GM12878 (cell line): ENCODE results near the gene SPRED2.
"Not testable (repeated sequence)": the region's sequence is repeated elsewhere in the genome, so short reads cannot be mapped to it uniquely, and the experiment has no call there.

Experiments
- ASH2L ChIP-seq: fragments of 300-600, 200-600 bp; sonication (generic); IDR thresholded peaks from 2 replicates; pipeline ENCODE4 v1.6.1; 2017; ENCODE audit warnings: low read depth, mild to moderate bottlenecking, borderline replicate concordance
- ATF7 ChIP-seq: fragments of 450-650 bp; IDR thresholded peaks from 2 replicates; pipeline ENCODE4 v1.6.1; 2016; ENCODE audit warnings: low read depth, mild to moderate bottlenecking
- EZH2 ChIP-seq: IDR thresholded peaks from 2 replicates; pipeline ENCODE4 v1.6.1; 2012; ENCODE audit warnings: low read depth, mild to moderate bottlenecking, control low read depth, inconsistent platforms, low read length, borderline replicate concordance; ENCODE audit not compliant: control insufficient read depth
- MYC ChIP-seq: IDR thresholded peaks from 2 replicates; pipeline ENCODE4 v1.6.1; 2011; ENCODE audit warnings: mild to moderate bottlenecking, low read length, moderate library complexity, inconsistent platforms; ENCODE audit not compliant: insufficient read depth, insufficient replicate concordance, insufficient read length, severe bottlenecking
- POLR2A ChIP-seq: IDR thresholded peaks from 2 replicates; pipeline ENCODE4 v1.6.1; 2011; ENCODE audit warnings: low read depth, mild to moderate bottlenecking, low read length
- POLR2AphosphoS5 ChIP-seq: IDR thresholded peaks from 2 replicates; pipeline ENCODE4 v1.6.1; 2011; ENCODE audit warnings: mild to moderate bottlenecking, low read length, inconsistent platforms
- ZBTB33 ChIP-seq: fragments of 450-650 bp; IDR thresholded peaks from 2 replicates; pipeline ENCODE4 v1.6.1; 2017; ENCODE audit warnings: mild to moderate bottlenecking
- TF ChIP-seq, protein P1 (sequence below), 3 experiments: IDR thresholded peaks in 2 of 3; conservative IDR thresholded peaks in 1 of 3; 2 replicates each; pipeline ENCODE4 v1.5.1; 2011; ENCODE audit warnings: low read depth in 3 of 3, low read length in 3 of 3, mild to moderate bottlenecking in 3 of 3, control low read depth in 2 of 3, moderate library complexity in 2 of 3, inconsistent platforms in 1 of 3, mixed read lengths in 1 of 3; ENCODE audit not compliant: control insufficient read depth in 2 of 3, insufficient read depth in 1 of 3; ENCODE audit errors: extremely low read depth in 1 of 3
- TF ChIP-seq, protein P2 (sequence below): fragments of 450-650 bp; IDR thresholded peaks from 2 replicates; pipeline ENCODE4 v1.6.1; 2017; ENCODE audit warnings: low read depth, mild to moderate bottlenecking, moderate library complexity

GRCh38 chr2:65337915-65338314, 94.5 kb downstream of the SPRED2 start:
- not testable (repeated sequence) for TF ChIP-seq ASH2L, ZBTB33, MYC, POLR2A, POLR2AphosphoS5, ATF7, EZH2
- TF ChIP-seq, protein P1, sequence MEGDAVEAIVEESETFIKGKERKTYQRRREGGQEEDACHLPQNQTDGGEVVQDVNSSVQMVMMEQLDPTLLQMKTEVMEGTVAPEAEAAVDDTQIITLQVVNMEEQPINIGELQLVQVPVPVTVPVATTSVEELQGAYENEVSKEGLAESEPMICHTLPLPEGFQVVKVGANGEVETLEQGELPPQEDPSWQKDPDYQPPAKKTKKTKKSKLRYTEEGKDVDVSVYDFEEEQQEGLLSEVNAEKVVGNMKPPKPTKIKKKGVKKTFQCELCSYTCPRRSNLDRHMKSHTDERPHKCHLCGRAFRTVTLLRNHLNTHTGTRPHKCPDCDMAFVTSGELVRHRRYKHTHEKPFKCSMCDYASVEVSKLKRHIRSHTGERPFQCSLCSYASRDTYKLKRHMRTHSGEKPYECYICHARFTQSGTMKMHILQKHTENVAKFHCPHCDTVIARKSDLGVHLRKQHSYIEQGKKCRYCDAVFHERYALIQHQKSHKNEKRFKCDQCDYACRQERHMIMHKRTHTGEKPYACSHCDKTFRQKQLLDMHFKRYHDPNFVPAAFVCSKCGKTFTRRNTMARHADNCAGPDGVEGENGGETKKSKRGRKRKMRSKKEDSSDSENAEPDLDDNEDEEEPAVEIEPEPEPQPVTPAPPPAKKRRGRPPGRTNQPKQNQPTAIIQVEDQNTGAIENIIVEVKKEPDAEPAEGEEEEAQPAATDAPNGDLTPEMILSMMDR (IDR thresholded peaks at IDR 0.05 in 2 of 3, conservative IDR thresholded peaks at IDR 0.05 in 1 of 3; ENCODE audit: control insufficient read depth in 2 of 3, extremely low read depth in 1 of 3, insufficient read depth in 1 of 3, low read depth in 3 of 3, low read length in 3 of 3), result not testable (repeated sequence)
- TF ChIP-seq, protein P2, sequence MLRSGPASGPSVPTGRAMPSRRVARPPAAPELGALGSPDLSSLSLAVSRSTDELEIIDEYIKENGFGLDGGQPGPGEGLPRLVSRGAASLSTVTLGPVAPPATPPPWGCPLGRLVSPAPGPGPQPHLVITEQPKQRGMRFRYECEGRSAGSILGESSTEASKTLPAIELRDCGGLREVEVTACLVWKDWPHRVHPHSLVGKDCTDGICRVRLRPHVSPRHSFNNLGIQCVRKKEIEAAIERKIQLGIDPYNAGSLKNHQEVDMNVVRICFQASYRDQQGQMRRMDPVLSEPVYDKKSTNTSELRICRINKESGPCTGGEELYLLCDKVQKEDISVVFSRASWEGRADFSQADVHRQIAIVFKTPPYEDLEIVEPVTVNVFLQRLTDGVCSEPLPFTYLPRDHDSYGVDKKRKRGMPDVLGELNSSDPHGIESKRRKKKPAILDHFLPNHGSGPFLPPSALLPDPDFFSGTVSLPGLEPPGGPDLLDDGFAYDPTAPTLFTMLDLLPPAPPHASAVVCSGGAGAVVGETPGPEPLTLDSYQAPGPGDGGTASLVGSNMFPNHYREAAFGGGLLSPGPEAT, result not testable (repeated sequence)
